GM12891 (cell line): ENCODE data around the gene TMEM89.

ENCODE experiments used
- DNase-seq: peaks from one replicate; pipeline ENCODE4 v3.0.0; 2011; ENCODE audit warnings: low spot score; ENCODE audit not compliant: insufficient read length
- FAIRE-seq: peaks from 2 replicates; lab custom pipeline; 2011; peaks lifted over from hg19 to GRCh38; lab: Jason Lieb, UNC
- PAX5 ChIP-seq: IDR thresholded peaks from 2 replicates; pipeline ENCODE4 v1.6.1; 2011; ENCODE audit warnings: low read length, moderate library complexity, mild to moderate bottlenecking; ENCODE audit not compliant: insufficient read depth, severe bottlenecking
- POLR2A ChIP-seq: IDR thresholded peaks from 2 replicates; pipeline ENCODE4 v1.6.1; 2011; ENCODE audit warnings: low read depth, low read length, control low read depth
- POLR2AphosphoS5 ChIP-seq: IDR thresholded peaks from 2 replicates; pipeline ENCODE4 v1.6.1; 2011; ENCODE audit warnings: low read depth, low read length, control low read depth
- POU2F2 ChIP-seq: IDR thresholded peaks from 2 replicates; pipeline ENCODE4 v1.6.1; 2011; ENCODE audit warnings: low read depth, mild to moderate bottlenecking, control low read depth, low read length, moderate library complexity
- SPI1 ChIP-seq: IDR thresholded peaks from 2 replicates; pipeline ENCODE4 v1.6.1; 2011; ENCODE audit warnings: low read depth, low read length, control low read depth
- TAF1 ChIP-seq: IDR thresholded peaks from 2 replicates; pipeline ENCODE4 v1.6.1; 2011; ENCODE audit warnings: low read depth, low read length, control low read depth

Gene TMEM89

GRCh38 chr3:48599509-48600285, 21.9 kb downstream of the TMEM89 start:
- TF ChIP-seq POLR2AphosphoS5 (no peak), SPI1 (no peak), PAX5 (no peak)
- no peak for DNase-seq
- no peak for FAIRE-seq

- no peak for DNase-seq
- no peak for FAIRE-seq
- TF ChIP-seq TAF1 (no peak), SPI1 (no peak), POU2F2 (no peak), PAX5 (no peak), POLR2AphosphoS5 (no peak), POLR2A (no peak)
These were observed 22.5 kb downstream of the TMEM89 start for GRCh38 chr3:48599077-48599501.

GRCh38 chr3:48598323-48599076, 23.1 kb downstream of the TMEM89 start:
- DNase-seq (no peak), FAIRE-seq (no peak)
- TF ChIP-seq PAX5 (no peak), POLR2AphosphoS5 (no peak), SPI1 (no peak), TAF1 (no peak), POLR2A (no peak)

GRCh38 chr3:48597408-48597800, 24.2 kb downstream of the TMEM89 start:
- DNase-seq = no peak
- TF ChIP-seq POLR2AphosphoS5 (no peak; the same call in 1 of the 2 replicates), POLR2A (no peak), POU2F2 (no peak), PAX5 (no peak), SPI1 (no peak), TAF1 (no peak)
- FAIRE-seq = no peak

- no peak for TF ChIP-seq PAX5
- TF ChIP-seq POLR2A = no peak
- TF ChIP-seq SPI1 = no peak
- no peak for TF ChIP-seq POU2F2
- no peak for TF ChIP-seq POLR2AphosphoS5
- no peak for TF ChIP-seq TAF1
- no peak for FAIRE-seq
- no peak for DNase-seq
These were observed 24.7 kb downstream of the TMEM89 start for GRCh38 chr3:48596676-48597407.

GRCh38 chr3:48596157-48596556, 25.4 kb downstream of the TMEM89 start:
- no peak for DNase-seq
- FAIRE-seq = no peak
- TF ChIP-seq TAF1 = no peak
- TF ChIP-seq POLR2AphosphoS5 = no peak
- TF ChIP-seq POLR2A = no peak
- no peak for TF ChIP-seq SPI1
- no peak for TF ChIP-seq POU2F2
- TF ChIP-seq PAX5 = no peak

- FAIRE-seq (no peak), DNase-seq (no peak)
- TF ChIP-seq POLR2AphosphoS5 (no peak), POLR2A (no peak), POU2F2 (no peak), TAF1 (no peak), SPI1 (no peak), PAX5 (no peak)
These were observed 25.9 kb downstream of the TMEM89 start for GRCh38 chr3:48595526-48596121.

GRCh38 chr3:48595075-48595525, 26.5 kb downstream of the TMEM89 start, which contains the start of gene COL7A1:
COL7A1 (minus strand) TSS chr3:48595329; CDS start chr3:48595159, 170 bp downstream.
- DNase-seq = no peak
- TF ChIP-seq POLR2AphosphoS5 (no peak), POLR2A (no peak)
- FAIRE-seq = no peak
